Breast epithelium (tissue), 4 donors: Measurements from ENCODE around the gene RNF225. TPM values are rescaled to one million over a fixed set of nuclear protein-coding genes. Genes with fewer than 3 reads are reported as not detected.
A peak's percentile ranks its signal among the peaks of the same experiment; 100 is the strongest.
"Not testable (repeated sequence)": the region's sequence is repeated elsewhere in the genome, so short reads cannot be mapped to it uniquely, and the experiment has no call there.

Experiments used
- DNase-seq, 2 donors: peaks; one replicate each; pipeline ENCODE4 v3.0.0-alpha.2; 2019; ENCODE audit warnings: low spot score in 2 of 2
- H3K27ac ChIP-seq, 2 donors: fragments of 200-600 bp; sonication (generic) in 1 of 2; one replicate each; pipeline ENCODE4 v1.5.1; 2016 to 2019; ENCODE audit warnings: mild to moderate bottlenecking in 1 of 2
- H3K27me3 ChIP-seq, 2 donors: fragments of 200-600 bp; sonication (generic) in 1 of 2; one replicate each; pipeline versions ENCODE4 v1.5.1 to v1.6.0; 2017 to 2019; ENCODE audit warnings: control low read depth in 1 of 2, mild to moderate bottlenecking in 1 of 2
- H3K36me3 ChIP-seq: fragments of 200-600 bp; one replicate; pipeline ENCODE4 v1.5.1; 2019
- H3K4me1 ChIP-seq, 2 donors: fragments of 200-600 bp; sonication (generic); one replicate each; pipeline ENCODE4 v1.5.1; 2016 to 2019; ENCODE audit warnings: control low read depth in 1 of 2
- H3K4me3 ChIP-seq, 3 donors: fragments of 200-600 bp; sonication (generic); 1 replicate in 2 of 3; 2 replicates in 1 of 3; pipeline ENCODE4 v1.5.1; 2016 to 2019; ENCODE audit warnings: mild to moderate bottlenecking in 3 of 3, moderate library complexity in 2 of 3
- H3K9me3 ChIP-seq, 2 donors: fragments of 200-600 bp; sonication (generic) in 1 of 2; one replicate each; pipeline ENCODE4 v1.5.1; 2016 to 2019; ENCODE audit warnings: control low read depth in 1 of 2
- CTCF ChIP-seq, 3 donors: fragments of 450-650 bp; IDR thresholded peaks; one replicate each; pipeline ENCODE4 v1.5.1; 2016 to 2017; ENCODE audit warnings: antibody characterized with exemption in 3 of 3, mild to moderate bottlenecking in 3 of 3, moderate library complexity in 3 of 3
- POLR2A ChIP-seq: fragments of 450-650 bp; IDR thresholded peaks from one replicate; pipeline ENCODE4 v1.6.1; 2016; ENCODE audit warnings: antibody characterized with exemption, mild to moderate bottlenecking, moderate library complexity
- POLR2AphosphoS5 ChIP-seq, 3 donors: sonication (generic); formaldehyde crosslinking; IDR thresholded peaks; one replicate each; pipeline ENCODE4 v1.6.1; 2017; ENCODE audit warnings: antibody characterized with exemption in 3 of 3
- intact Hi-C: fragments of 100-400 bp; cut with DNase I; formaldehyde crosslinking; loops from one replicate; pipeline ENCODE4 v1.15.1; 2023; ENCODE audit warnings: low total_unique reads
- total RNA-seq, 3 donors: library from RNA; depleted of rRNA; stranded (reverse); fragments of >200 nt; gene quantifications; one replicate each; pipeline ENCODE4 v1.1.0, GENCODE V29; 2016

Gene RNF225
- total RNA-seq: 1 to 10 TPM in 1 of 3 donors, not detected in 2; 2.9 TPM

DNA sequence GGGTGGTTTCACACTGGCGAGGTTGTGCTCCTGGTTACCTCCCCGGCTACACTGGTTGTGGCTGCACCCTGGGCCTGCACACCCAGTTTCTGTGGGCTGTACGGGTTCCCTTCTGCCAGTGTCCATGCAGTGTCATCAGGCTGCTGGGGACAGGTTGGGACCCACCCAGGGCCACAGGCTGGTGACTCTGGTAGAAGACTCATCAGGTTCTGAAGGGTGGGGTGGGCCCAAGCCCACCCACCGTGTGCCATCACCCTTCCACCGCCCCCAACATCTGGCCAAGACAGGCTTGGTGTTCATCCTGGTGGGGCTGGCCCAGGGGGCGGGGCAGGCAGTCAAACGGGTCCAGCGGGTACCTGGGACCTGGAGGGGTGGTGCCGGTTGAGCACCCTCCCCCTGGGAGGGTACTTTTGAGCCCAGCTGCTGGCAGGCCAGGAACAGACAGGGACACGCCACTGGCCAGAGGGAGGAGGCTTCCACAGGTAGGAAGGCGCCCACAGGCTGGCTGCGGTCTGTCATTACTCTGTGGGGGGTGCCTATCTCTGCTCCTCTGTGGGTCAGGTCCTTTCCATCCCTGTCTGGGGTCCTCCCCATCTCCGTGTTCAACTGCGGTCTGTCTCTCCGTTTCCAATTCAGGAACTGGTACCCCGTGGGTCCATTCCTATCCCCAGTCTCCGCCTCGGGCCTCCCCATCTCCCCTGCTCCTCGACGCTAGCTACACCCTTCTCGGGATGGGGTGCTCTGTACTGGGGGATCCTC, at the start of gene RNF225:
TSS of gene RNF225 (plus strand) at position 437 of the 759 bp plus-strand sequence. CDS start 434 bp downstream, outside the sequence.
- H3K27ac ChIP-seq: peak within 1 kb of the TSS in 1 of 2 donors; percentile 45
- no peaks in the 10 kb centered on the region for H3K9me3 ChIP-seq
- peaks cover 0 to 14% of the 10 kb centered on the region in 2 donors for H3K27me3 ChIP-seq
- no peaks in the 10 kb centered on the region for H3K36me3 ChIP-seq
- TF ChIP-seq CTCF (IDR thresholded peaks at IDR 0.05) (no peak), POLR2AphosphoS5 (IDR thresholded peaks at IDR 0.05) (peak in 1 of 3 donors; percentile 12)
- DNase-seq: peak; percentile 60 to 73
- peak within 1 kb of the TSS in 2 of 3 donors; percentile 44 to 66 for H3K4me3 ChIP-seq
- intact Hi-C loops: no loop called here
- peaks cover 1 to 7% of the 10 kb centered on the region in 2 donors for H3K4me1 ChIP-seq

DNA sequence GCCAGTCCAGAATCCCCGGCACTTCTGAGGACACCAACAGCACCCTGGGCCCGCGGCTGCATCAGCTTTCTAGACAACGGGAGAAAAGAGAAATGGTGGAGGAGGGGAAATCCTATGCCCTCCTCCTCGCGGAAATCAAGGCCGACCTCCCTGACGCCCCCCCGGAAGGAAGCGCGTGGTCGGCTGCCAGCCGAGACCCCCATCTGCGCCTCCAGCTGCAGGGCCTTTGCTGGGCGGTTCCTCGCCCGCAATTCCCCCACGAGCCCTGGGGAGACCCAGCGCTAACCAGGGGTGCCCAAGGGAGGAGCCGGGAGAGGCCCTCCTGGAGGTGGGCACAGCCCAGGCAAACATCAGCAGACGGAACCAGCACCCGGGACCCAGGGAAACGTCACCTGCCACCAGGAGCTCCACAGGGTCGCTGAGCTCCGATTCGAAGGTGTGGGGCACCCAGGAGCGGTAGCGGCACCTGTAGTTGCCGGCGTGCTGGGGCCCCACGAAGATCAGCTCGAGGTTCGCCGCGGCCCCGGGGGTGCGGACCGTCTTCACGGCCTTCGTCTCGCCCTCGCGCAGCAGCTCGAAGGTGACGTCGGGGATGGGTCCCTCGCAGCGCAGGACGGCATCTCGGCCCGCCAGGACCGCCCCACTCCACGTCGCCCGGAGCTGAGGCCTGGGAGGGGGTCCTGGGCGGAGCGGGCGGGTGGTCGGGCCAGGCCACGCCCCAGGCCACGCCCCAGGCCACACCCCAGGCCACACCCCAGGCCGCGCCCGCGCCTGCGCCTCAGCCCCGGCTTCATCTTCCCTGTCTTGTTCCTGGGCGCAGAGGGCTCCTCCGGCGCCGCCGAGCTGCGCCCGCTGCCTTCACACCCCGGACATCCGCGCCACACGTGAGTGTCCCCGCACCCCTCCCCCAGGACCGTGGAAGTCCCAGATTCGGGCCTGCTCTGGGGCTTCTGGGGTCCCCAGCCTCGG, 48.2 kb upstream of the RNF225 start:
- peak overlapping the region; percentile 86 to 93 for H3K27ac ChIP-seq
- no peaks in the 10 kb centered on the region for H3K27me3 ChIP-seq
- DNase-seq: peak; percentile 42 to 62
- no peaks in the 10 kb centered on the region for H3K36me3 ChIP-seq
- TF ChIP-seq POLR2A (peak; percentile 15), POLR2AphosphoS5 (IDR thresholded peaks at IDR 0.05) (peak in 2 of 3 donors; percentile 52 to 72), CTCF (IDR thresholded peaks at IDR 0.05) (no peak)
- no peaks in the 10 kb centered on the region for H3K4me1 ChIP-seq
- peak overlapping the region; percentile 52 to 97 (median 60) for H3K4me3 ChIP-seq
- H3K9me3 ChIP-seq: no peaks in the 10 kb centered on the region
- intact Hi-C loops: no loop called here

DNA sequence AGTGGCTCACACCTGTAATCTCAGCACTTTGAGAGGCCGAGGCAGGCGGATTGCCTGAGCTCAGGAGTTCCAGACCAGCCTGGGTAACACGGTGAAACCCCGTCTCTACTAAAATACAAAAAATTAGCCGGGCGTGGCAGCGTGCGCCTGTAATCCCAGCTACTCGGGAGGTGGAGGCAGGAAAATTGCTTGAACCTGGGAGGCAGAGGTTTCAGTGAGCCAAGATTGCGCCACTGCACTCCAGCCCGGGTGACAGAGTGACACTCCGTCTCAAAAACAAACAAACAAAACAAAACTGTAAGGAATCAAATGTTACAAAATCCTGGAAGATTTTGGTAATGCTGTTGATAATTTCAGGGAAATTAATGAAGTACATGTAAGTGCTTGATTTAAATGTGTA, 47.4 kb upstream of the RNF225 start:
- H3K4me3 ChIP-seq: peak overlapping the region; percentile 52 to 97 (median 60)
- H3K36me3 ChIP-seq, H3K4me1 ChIP-seq, H3K27me3 ChIP-seq, H3K9me3 ChIP-seq, DNase-seq, intact Hi-C loops: not testable (repeated sequence)
- peak overlapping the region; percentile 86 to 93 for H3K27ac ChIP-seq

DNA sequence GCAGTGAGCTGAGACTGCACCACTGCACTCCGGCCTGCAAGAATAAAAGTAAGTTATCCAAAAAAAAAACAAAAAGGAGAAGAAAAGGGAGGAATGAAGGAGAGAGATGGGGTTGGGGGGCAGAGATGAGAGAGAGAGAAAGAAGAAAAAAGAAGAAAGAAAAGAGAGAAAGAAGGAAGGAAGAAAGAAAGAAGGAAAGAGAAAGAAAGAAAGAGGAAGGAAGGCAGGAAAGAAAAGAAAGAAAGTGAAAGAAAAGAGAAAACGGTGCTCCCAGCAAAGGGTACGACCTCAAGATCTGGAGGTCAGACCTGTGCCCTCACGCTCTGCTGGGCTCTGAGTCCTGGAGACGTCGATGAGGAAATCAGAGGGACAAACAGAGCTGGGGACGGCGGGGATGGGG, 45.9 kb upstream of the RNF225 start:
- Histone ChIP-seq H3K27me3 (no peaks in the 10 kb centered on the region), H3K4me3 (no peak overlapping the region), H3K27ac (no peak overlapping the region), H3K9me3 (no peaks in the 10 kb centered on the region), H3K36me3 (no peaks in the 10 kb centered on the region), H3K4me1 (no peaks in the 10 kb centered on the region)
- no peak for DNase-seq
- intact Hi-C loops: no loop called here
- TF ChIP-seq POLR2AphosphoS5 (IDR thresholded peaks at IDR 0.05) (no peak), POLR2A (no peak), CTCF (IDR thresholded peaks at IDR 0.05) (no peak)

- no peaks in the 10 kb centered on the region for H3K9me3 ChIP-seq
- no peak overlapping the region for H3K27ac ChIP-seq
- peak overlapping the region in 2 of 3 donors; percentile 7 to 28 for H3K4me3 ChIP-seq
- intact Hi-C loops: no loop called here
- no peak for TF ChIP-seq POLR2A
- no peak for TF ChIP-seq CTCF (IDR thresholded peaks at IDR 0.05)
- no peak for TF ChIP-seq POLR2AphosphoS5 (IDR thresholded peaks at IDR 0.05)
- no peaks in the 10 kb centered on the region for H3K4me1 ChIP-seq
- no peak for DNase-seq
- H3K27me3 ChIP-seq: no peaks in the 10 kb centered on the region
- H3K36me3 ChIP-seq: no peaks in the 10 kb centered on the region
Observed at GRCh38 chr19:58350001-58350861, 45.2 kb upstream of the RNF225 start.
